Neural cell (in vitro differentiated cells): ENCODE results near the gene PARG. TPM values are rescaled to one million over a fixed set of nuclear protein-coding genes. Genes with fewer than 3 reads are reported as not detected.

ENCODE experiments used
- H2AFZ ChIP-seq: fragments of 200-600, 300-800 bp; sonication (generic), shearing (Covaris generic); 2 replicates; pipeline ENCODE4 v1.6.0; 2014; ENCODE audit warnings: low read depth, mild to moderate bottlenecking, antibody characterized with exemption, low read length, moderate library complexity
- H3F3A ChIP-seq: fragments of 200-600 bp; shearing (Covaris generic); 2 replicates; pipeline ENCODE4 v1.6.1; 2016; ENCODE audit warnings: mild to moderate bottlenecking, moderate library complexity, mixed read lengths, antibody characterized with exemption, low read length; ENCODE audit not compliant: insufficient read depth, poor library complexity, severe bottlenecking
- H3K27ac ChIP-seq: fragments of 200-600, 300-800 bp; sonication (generic), shearing (Covaris generic); 2 replicates; pipeline ENCODE4 v1.5.1; 2014; ENCODE audit warnings: mild to moderate bottlenecking, low read length, moderate library complexity
- H3K27me3 ChIP-seq: fragments of 300-800, 200-600 bp; sonication (generic), shearing (Covaris generic); 2 replicates; pipeline ENCODE4 v1.6.0; 2014; ENCODE audit warnings: mild to moderate bottlenecking, low read depth, low read length, moderate library complexity; ENCODE audit not compliant: insufficient read depth
- H3K36me3 ChIP-seq: fragments of 300-800, 200-600 bp; sonication (generic), shearing (Covaris generic); 2 replicates; pipeline ENCODE4 v1.5.1; 2014; ENCODE audit warnings: mild to moderate bottlenecking, antibody characterized with exemption, low read length, moderate library complexity; ENCODE audit not compliant: insufficient read depth
- H3K4me2 ChIP-seq: fragments of 300-800, 200-600 bp; sonication (generic), shearing (Covaris generic); 2 replicates; pipeline ENCODE4 v1.6.0; 2014; ENCODE audit warnings: mild to moderate bottlenecking, low read length
- H3K4me3 ChIP-seq: fragments of 300-800, 200-600 bp; sonication (generic), shearing (Covaris generic); 2 replicates; pipeline ENCODE4 v1.5.1; 2014; ENCODE audit warnings: mild to moderate bottlenecking, low read length, moderate library complexity
- H3K79me2 ChIP-seq: fragments of 200-600 bp; shearing (Covaris generic); replicated peaks from 2 replicates; pipeline ENCODE4 v1.6.0; 2014; ENCODE audit warnings: mild to moderate bottlenecking, low read length, moderate library complexity; ENCODE audit not compliant: insufficient read depth
- H3K9ac ChIP-seq: fragments of 300-800, 200-600 bp; sonication (generic), shearing (Covaris generic); 2 replicates; pipeline ENCODE4 v1.6.1; 2016; ENCODE audit warnings: mild to moderate bottlenecking, low read length, mixed read lengths
- H3K9me2 ChIP-seq: fragments of 200-600 bp; shearing (Covaris generic); 2 replicates; pipeline ENCODE4 v1.6.1; 2016; ENCODE audit warnings: mild to moderate bottlenecking, low read length, mixed read lengths; ENCODE audit not compliant: insufficient read depth
- H3K9me3 ChIP-seq: fragments of 200-600, 300-800 bp; sonication (generic), shearing (Covaris generic); 2 replicates; pipeline ENCODE4 v1.6.1; 2016; ENCODE audit warnings: mild to moderate bottlenecking, mixed run types, low read length, moderate library complexity, mixed read lengths
- H4K20me1 ChIP-seq: fragments of 200-600 bp; shearing (Covaris generic); 2 replicates; pipeline ENCODE4 v1.6.1; 2016; ENCODE audit warnings: mild to moderate bottlenecking, mixed run types; ENCODE audit not compliant: insufficient read depth
- CTCF ChIP-seq: fragments of 450-650 bp; IDR thresholded peaks from 2 replicates; pipeline ENCODE4 v1.5.1; 2014; ENCODE audit warnings: antibody characterized with exemption, mild to moderate bottlenecking, moderate library complexity; ENCODE audit not compliant: poor library complexity, severe bottlenecking
- EP300 ChIP-seq: fragments of 450-650 bp; conservative IDR thresholded peaks from 2 replicates; pipeline ENCODE4 v1.6.1; 2014; ENCODE audit warnings: antibody characterized with exemption, mild to moderate bottlenecking, moderate library complexity; ENCODE audit not compliant: poor library complexity, severe bottlenecking
- EZH2 ChIP-seq: fragments of 200-600, 300-800 bp; shearing (Covaris generic), sonication (generic); IDR thresholded peaks from 2 replicates; pipeline ENCODE4 v1.6.1; 2014; ENCODE audit warnings: antibody characterized with exemption, low read length, borderline replicate concordance, mild to moderate bottlenecking; ENCODE audit not compliant: insufficient read depth, poor library complexity, severe bottlenecking
- MXI1 ChIP-seq: fragments of 450-650 bp; conservative IDR thresholded peaks from 2 replicates; pipeline ENCODE4 v1.6.1; 2014; ENCODE audit warnings: antibody characterized with exemption, mild to moderate bottlenecking; ENCODE audit not compliant: poor library complexity, severe bottlenecking
- POLR2AphosphoS5 ChIP-seq: IDR thresholded peaks from 2 replicates; pipeline ENCODE4 v1.6.1; 2012
- RAD21 ChIP-seq: fragments of 450-650 bp; conservative IDR thresholded peaks from 2 replicates; pipeline ENCODE4 v1.6.1; 2014; ENCODE audit warnings: antibody characterized with exemption, mild to moderate bottlenecking, moderate library complexity
- REST ChIP-seq: IDR thresholded peaks from 2 replicates; pipeline ENCODE4 v1.6.1; 2012; ENCODE audit warnings: borderline replicate concordance
- SMC3 ChIP-seq: fragments of 450-650 bp; conservative IDR thresholded peaks from 2 replicates; pipeline ENCODE4 v1.6.1; 2014; ENCODE audit warnings: antibody characterized with exemption, mild to moderate bottlenecking, moderate library complexity; ENCODE audit not compliant: poor library complexity
- TAF1 ChIP-seq: IDR thresholded peaks from 2 replicates; pipeline ENCODE4 v1.6.1; 2012; ENCODE audit warnings: low read depth
- polyA plus RNA-seq: library from polyadenylated mRNA; depleted of rRNA; stranded (reverse); fragments of >200 nt; gene quantifications from 2 replicates; pipeline ENCODE4 v1.2.3, GENCODE V29; 2014

PARG gene
- polyA plus RNA-seq, 1 donor from 2014 or later: 36.0 TPM

GRCh38 chr10:49837051-49837478 is 104.8 kb downstream of the PARG start:
- H3K27ac ChIP-seq: no peak overlapping the region
- no peaks in the 10 kb centered on the region for H3K27me3 ChIP-seq
- no peak overlapping the region for H3K4me2 ChIP-seq
- no peaks in the 10 kb centered on the region for H3K79me2 ChIP-seq
- H3K9me3 ChIP-seq: no peaks in the 10 kb centered on the region
- peaks cover 3% of the 10 kb centered on the region for H3K36me3 ChIP-seq
- no peaks in the 10 kb centered on the region for H3K9me2 ChIP-seq
- TF ChIP-seq CTCF (no peak), EP300 (no peak), MXI1 (no peak), POLR2AphosphoS5 (no peak), REST (no peak), RAD21 (no peak), SMC3 (no peak), EZH2 (no peak), TAF1 (no peak)
- no peak overlapping the region for H3K4me3 ChIP-seq
- no peak overlapping the region for H3K9ac ChIP-seq
- no peaks in the 10 kb centered on the region for H3F3A ChIP-seq
- H4K20me1 ChIP-seq: no peaks in the 10 kb centered on the region
- H2AFZ ChIP-seq: no peak overlapping the region

GRCh38 chr10:49834976-49835375 is 106.9 kb downstream of the PARG start:
- Histone ChIP-seq H4K20me1 (no peaks in the 10 kb centered on the region), H3K9me2 (no peaks in the 10 kb centered on the region), H2AFZ (no peak overlapping the region), H3K9me3 (no peaks in the 10 kb centered on the region), H3K79me2 (no peaks in the 10 kb centered on the region), H3F3A (no peaks in the 10 kb centered on the region), H3K36me3 (no peaks in the 10 kb centered on the region), H3K9ac (no peak overlapping the region), H3K4me2 (no peak overlapping the region), H3K4me3 (no peak overlapping the region), H3K27ac (no peak overlapping the region), H3K27me3 (no peaks in the 10 kb centered on the region)
- TF ChIP-seq TAF1 (no peak), EZH2 (no peak), RAD21 (no peak), POLR2AphosphoS5 (no peak), EP300 (no peak), CTCF (no peak), MXI1 (no peak), REST (no peak), SMC3 (no peak)
